GM19239 (cell line): Measurements from ENCODE around the gene DCLK2.

ENCODE experiments used
- DNase-seq: peaks from one replicate; pipeline ENCODE4 v3.0.0; 2011; ENCODE audit warnings: low spot score; ENCODE audit not compliant: insufficient read length
- FAIRE-seq: peaks from 2 replicates; lab custom pipeline; 2011; peaks lifted over from hg19 to GRCh38; lab: Jason Lieb, UNC

The DCLK2 gene

GRCh38 chr4:150114641-150115040 lies 36.4 kb downstream of the DCLK2 start:
- FAIRE-seq (no peak), DNase-seq (no peak)

DNA sequence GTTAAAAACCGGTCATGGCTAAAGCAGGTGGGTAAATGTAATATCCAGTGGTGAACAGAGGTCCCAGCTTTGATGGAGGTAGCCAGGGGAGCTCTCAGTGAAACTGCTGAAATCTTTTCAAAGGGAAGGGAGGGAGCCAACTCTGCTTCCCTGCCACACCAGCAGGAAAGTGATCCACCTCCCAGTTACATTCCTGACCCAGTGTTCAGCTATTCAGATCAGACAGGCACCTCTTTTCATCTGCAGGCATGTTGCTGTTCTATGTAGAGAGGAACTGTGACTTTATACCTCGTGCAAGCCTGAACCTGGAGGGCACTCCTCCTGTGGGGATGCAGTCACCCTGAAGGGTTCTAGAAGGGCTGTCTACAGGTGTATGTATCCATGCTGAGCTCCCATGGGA lies 37.6 kb downstream of the DCLK2 start:
- DNase-seq (no peak), FAIRE-seq (no peak)

- no peak for DNase-seq
- FAIRE-seq: no peak
These were observed 38.3 kb downstream of the DCLK2 start for GRCh38 chr4:150116506-150116905.

DNA sequence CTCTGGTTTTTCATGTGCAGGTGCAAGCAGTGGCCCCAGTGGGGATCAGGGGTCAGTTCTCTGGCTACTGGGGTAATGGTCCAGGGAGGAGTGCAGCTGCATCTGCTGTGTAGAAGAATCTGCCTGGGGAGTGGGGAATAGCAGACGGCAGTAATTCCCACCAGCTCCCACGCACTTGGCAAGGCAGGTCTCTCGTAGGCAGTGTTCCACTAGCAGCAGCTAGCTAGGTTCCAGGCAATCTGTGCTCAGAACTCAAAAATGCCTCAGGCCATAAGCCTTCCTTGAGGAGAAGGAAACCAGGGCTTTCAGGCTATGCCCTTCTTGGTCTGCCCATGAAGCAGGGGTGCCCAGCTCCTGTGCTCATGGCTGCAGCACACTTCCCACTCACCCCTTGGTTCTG lies 38.8 kb downstream of the DCLK2 start:
- FAIRE-seq (no peak), DNase-seq (no peak)

GRCh38 chr4:150117629-150118028 lies 39.4 kb downstream of the DCLK2 start:
- FAIRE-seq (no peak), DNase-seq (no peak)

GRCh38 chr4:150119492-150119891 lies 41.2 kb downstream of the DCLK2 start:
- FAIRE-seq: no peak
- no peak for DNase-seq

GRCh38 chr4:150123087-150123486 lies 44.8 kb downstream of the DCLK2 start:
- DNase-seq (no peak), FAIRE-seq (no peak)

- no peak for DNase-seq
- no peak for FAIRE-seq
These were observed 45.8 kb downstream of the DCLK2 start for GRCh38 chr4:150123796-150124677.

DNA sequence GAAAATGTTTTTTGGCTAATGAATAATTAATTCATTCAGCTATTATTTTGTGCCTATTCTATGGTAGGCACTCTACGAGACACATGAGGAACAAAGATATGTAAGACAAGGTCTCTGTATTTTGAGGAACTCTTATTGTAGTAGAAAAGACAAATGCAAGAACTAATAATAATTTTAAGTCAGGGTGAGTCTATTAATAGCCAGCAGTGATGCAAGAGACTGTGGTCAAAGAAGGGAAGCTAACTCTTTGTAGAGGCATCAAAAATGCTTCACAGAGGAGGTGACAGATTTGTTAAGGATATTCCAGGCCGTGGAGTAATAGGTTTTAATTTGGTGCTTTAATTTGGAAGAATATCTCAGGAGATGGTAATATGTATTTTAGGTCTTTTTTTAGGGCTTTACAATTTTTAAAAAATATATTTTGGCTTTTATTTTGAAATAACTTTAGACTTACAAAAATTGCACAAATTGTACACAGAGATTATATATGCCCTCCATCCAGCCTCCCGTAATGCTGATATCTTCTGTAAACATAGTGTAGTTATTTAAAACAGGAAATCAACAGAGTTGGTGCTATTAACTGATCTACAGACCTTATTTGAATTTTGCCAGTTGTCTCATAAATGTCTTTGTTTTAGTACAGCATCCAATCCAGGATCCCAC lies 48.1 kb downstream of the DCLK2 start:
- FAIRE-seq: no peak
- no peak for DNase-seq

GRCh38 chr4:150126864-150127203 lies 48.6 kb downstream of the DCLK2 start:
- DNase-seq: no peak
- FAIRE-seq: no peak

- FAIRE-seq: no peak
- DNase-seq: no peak
These were observed 49.5 kb downstream of the DCLK2 start for GRCh38 chr4:150127757-150128156.

- FAIRE-seq (no peak), DNase-seq (no peak)
These were observed 52.7 kb downstream of the DCLK2 start for GRCh38 chr4:150130933-150131332.

GRCh38 chr4:150131581-150132228 lies 53.5 kb downstream of the DCLK2 start:
- FAIRE-seq (no peak), DNase-seq (no peak)

GRCh38 chr4:150133605-150134004 lies 55.4 kb downstream of the DCLK2 start:
- FAIRE-seq (no peak), DNase-seq (no peak)

- no peak for FAIRE-seq
These were observed 57.0 kb downstream of the DCLK2 start for GRCh38 chr4:150135134-150135772.

GRCh38 chr4:150136036-150136435 lies 57.8 kb downstream of the DCLK2 start:
- FAIRE-seq (no peak), DNase-seq (no peak)

More at GRCh38 chr4:150135134-150135772, 57.0 kb downstream of the DCLK2 start:
- DNase-seq: no peak

- DNase-seq (no peak), FAIRE-seq (no peak)
These were observed 58.2 kb downstream of the DCLK2 start for GRCh38 chr4:150136481-150136880.

- FAIRE-seq (peak; percentile 60), DNase-seq (no peak)
These were observed 61.1 kb downstream of the DCLK2 start for GRCh38 chr4:150139297-150139865.

GRCh38 chr4:150140774-150141400 lies 62.6 kb downstream of the DCLK2 start:
- no peak for FAIRE-seq
- DNase-seq: no peak

DNA sequence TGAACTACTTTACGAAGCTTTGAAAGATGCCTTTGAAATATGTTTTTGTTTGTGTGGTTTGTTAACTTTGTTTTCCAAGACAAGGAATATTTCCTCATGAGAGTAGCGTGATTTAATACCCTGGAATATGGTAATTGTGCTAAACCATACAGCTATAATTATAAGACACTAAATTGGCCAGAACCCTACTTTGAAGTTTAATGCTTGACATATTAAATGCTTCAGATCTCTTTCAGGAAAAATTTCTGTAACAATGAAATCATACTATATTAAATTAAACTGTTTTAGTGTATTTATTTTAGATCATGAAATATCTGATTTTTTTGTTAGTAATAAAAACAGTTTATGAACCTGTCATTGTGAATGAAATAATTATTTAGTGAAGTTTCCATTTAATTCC lies 63.5 kb downstream of the DCLK2 start:
- FAIRE-seq (no peak), DNase-seq (no peak)
